DMS 273 treated with DMSO at 0.1 percent for 48 hours (cell line): Measurements from ENCODE around the gene EMC1.
"Not testable (repeated sequence)": the region's sequence is repeated elsewhere in the genome, so short reads cannot be mapped to it uniquely, and the experiment has no call there.

Experiments used
- DNase-seq: peaks from one replicate; lab custom pipeline; 2025; lab: John Stamatoyannopoulos, UW

The EMC1 gene

GRCh38 chr1:19260211-19261138 is 9.2 kb upstream of the EMC1 start:
- DNase-seq = no peak

- DNase-seq = no peak
Observed at GRCh38 chr1:19258353-19258752, 7.0 kb upstream of the EMC1 start.

- DNase-seq = no peak
Observed at GRCh38 chr1:19257178-19257914, 6.0 kb upstream of the EMC1 start.

- DNase-seq = not testable (repeated sequence)
Observed at GRCh38 chr1:19256301-19256700, 5.0 kb upstream of the EMC1 start.

- DNase-seq = no peak
Observed at GRCh38 chr1:19255288-19255687, 4.0 kb upstream of the EMC1 start.

GRCh38 chr1:19254416-19254815 is 3.1 kb upstream of the EMC1 start:
- no peak for DNase-seq

GRCh38 chr1:19250629-19251304 is 557 bp downstream of the EMC1 start:
- no peak for DNase-seq

- peak; percentile 51 for DNase-seq
Observed at GRCh38 chr1:19240673-19241538, 10.4 kb downstream of the EMC1 start.

GRCh38 chr1:19239876-19240275 is 11.4 kb downstream of the EMC1 start:
- DNase-seq = no peak

- no peak for DNase-seq
Observed at GRCh38 chr1:19234224-19234623, 17.1 kb downstream of the EMC1 start.

GRCh38 chr1:19232524-19232846 is 18.8 kb downstream of the EMC1 start:
- DNase-seq = no peak

- DNase-seq = not testable (repeated sequence)
Observed at GRCh38 chr1:19231736-19232523, 19.4 kb downstream of the EMC1 start.

- DNase-seq = no peak
Observed at GRCh38 chr1:19229828-19230325, 21.4 kb downstream of the EMC1 start.

- no peak for DNase-seq
Observed at GRCh38 chr1:19229229-19229628, 22.1 kb downstream of the EMC1 start.

- no peak for DNase-seq
Observed at GRCh38 chr1:19222979-19223824, 28.1 kb downstream of the EMC1 start.

GRCh38 chr1:19222573-19222972 is 28.8 kb downstream of the EMC1 start:
- DNase-seq = no peak

- no peak for DNase-seq
Observed at GRCh38 chr1:19220991-19221390, 30.3 kb downstream of the EMC1 start.

GRCh38 chr1:19220080-19220846 is 31.1 kb downstream of the EMC1 start:
- DNase-seq = no peak

- DNase-seq = peak; percentile 45
Observed at GRCh38 chr1:19219451-19219850, 31.9 kb downstream of the EMC1 start.
